HepG2 (cell line): Measurements from ENCODE around the gene ENG. TPM values are rescaled to one million over a fixed set of nuclear protein-coding genes. Genes with fewer than 3 reads are reported as not detected.
A peak's percentile ranks its signal among the peaks of the same experiment; 100 is the strongest.

Experiments
- BRF2 ChIP-seq: sonication (generic); formaldehyde crosslinking; IDR thresholded peaks from 2 replicates; pipeline ENCODE4 v1.8.1; 2022; ENCODE audit warnings: mild to moderate bottlenecking, missing genetic modification reagents
- DRAP1 ChIP-seq: IDR thresholded peaks from 2 replicates; pipeline ENCODE4 v1.6.1; 2016; ENCODE audit warnings: missing genetic modification reagents, missing compliant biosample characterization
- GLI4 ChIP-seq: sonication (generic); formaldehyde crosslinking; IDR thresholded peaks from 2 replicates; pipeline ENCODE4 v1.5.1; 2020; ENCODE audit warnings: missing genetic modification reagents, mild to moderate bottlenecking, moderate library complexity, borderline replicate concordance
- KDM6A ChIP-seq: IDR thresholded peaks from 2 replicates; pipeline ENCODE4 v1.6.1; 2016; ENCODE audit warnings: low read depth
- NFE2 ChIP-seq: sonication (generic); formaldehyde crosslinking; IDR thresholded peaks from 2 replicates; pipeline ENCODE4 v1.4.0; 2020; ENCODE audit warnings: missing genetic modification reagents
- THYN1 ChIP-seq: sonication (generic); formaldehyde crosslinking; IDR thresholded peaks from 2 replicates; pipeline ENCODE4 v1.8.1; 2023; ENCODE audit warnings: low read depth, mild to moderate bottlenecking, moderate library complexity, missing genetic modification reagents, borderline replicate concordance
- WIZ ChIP-seq: sonication (generic); formaldehyde crosslinking; IDR thresholded peaks from 2 replicates; pipeline ENCODE4 v1.5.1; 2020; ENCODE audit warnings: mild to moderate bottlenecking, missing genetic modification reagents
- YY1 ChIP-seq: IDR thresholded peaks from 2 replicates; pipeline ENCODE4 v1.6.1; 2011; ENCODE audit warnings: low read length, low read depth, moderate library complexity, mild to moderate bottlenecking; ENCODE audit not compliant: insufficient read depth, insufficient replicate concordance
- ZMYM2 ChIP-seq: sonication (generic); formaldehyde crosslinking; IDR thresholded peaks from 2 replicates; pipeline ENCODE4 v1.8.0; 2022; ENCODE audit warnings: mild to moderate bottlenecking, missing genetic modification reagents
- ZNF264 ChIP-seq: sonication (generic); formaldehyde crosslinking; IDR thresholded peaks from 2 replicates; pipeline ENCODE4 v1.4.0; 2020; ENCODE audit warnings: missing genetic modification reagents
- ZNF510 ChIP-seq: sonication (generic); formaldehyde crosslinking; IDR thresholded peaks from 2 replicates; pipeline ENCODE4 v1.4.0; 2020; ENCODE audit warnings: low read depth, mild to moderate bottlenecking, missing genetic modification reagents
- ZNF589 ChIP-seq: sonication (generic); formaldehyde crosslinking; conservative IDR thresholded peaks from 2 replicates; pipeline ENCODE4 v1.8.0; 2022; ENCODE audit warnings: mild to moderate bottlenecking, moderate library complexity, missing genetic modification reagents
- ZNF780A ChIP-seq: sonication (generic); formaldehyde crosslinking; IDR thresholded peaks from 2 replicates; pipeline ENCODE4 v1.8.0; 2022; ENCODE audit warnings: mild to moderate bottlenecking, missing genetic modification reagents, moderate library complexity
- ZNF788 ChIP-seq: sonication (generic); formaldehyde crosslinking; IDR thresholded peaks from 2 replicates; pipeline ENCODE4 v1.5.0; 2020; ENCODE audit warnings: mild to moderate bottlenecking, missing genetic modification reagents, borderline replicate concordance
- polyA plus RNA-seq, 8 experiments: library from polyadenylated mRNA; depleted of rRNA in 3 of 8; stranded (reverse) in 7 of 8; unstranded in 1 of 8; fragments of >200 nt; fragmentation: Illumina TruSeq in 4 of 8; extraction: Trizol in 4 of 8; gene quantifications; 2 replicates each; pipeline versions ENCODE4 v1.2.1 to v1.2.3, GENCODE V29; 2011 to 2016; ENCODE audit warnings: low read depth in 4 of 8, missing spikeins in 1 of 8, mixed read lengths in 1 of 8; ENCODE audit not compliant: insufficient read depth in 1 of 8
- total RNA-seq, 5 experiments: library from RNA; depleted of rRNA; stranded (reverse); fragments of >200 nt; fragmentation: Illumina TruSeq; extraction: Trizol; gene quantifications; 2 replicates each; pipeline ENCODE4 v1.2.3, GENCODE V29; 2016; ENCODE audit warnings: low read depth in 1 of 5
- TF ChIP-seq, protein P1 (sequence below): sonication (generic); formaldehyde crosslinking; IDR thresholded peaks from 2 replicates; pipeline ENCODE4 v1.5.1; 2020; ENCODE audit warnings: missing genetic modification reagents, mild to moderate bottlenecking, borderline replicate concordance
- TF ChIP-seq, protein P2 (sequence below): sonication (generic); formaldehyde crosslinking; IDR thresholded peaks from 2 replicates; pipeline ENCODE4 v1.5.1; 2020; ENCODE audit warnings: mild to moderate bottlenecking, moderate library complexity, missing genetic modification reagents
- TF ChIP-seq, protein P3 (sequence below): sonication (generic); formaldehyde crosslinking; IDR thresholded peaks from 2 replicates; pipeline ENCODE4 v1.4.0; 2020; ENCODE audit warnings: missing genetic modification reagents, borderline replicate concordance
- TF ChIP-seq, protein P4 (sequence below): sonication (generic); formaldehyde crosslinking; IDR thresholded peaks from 2 replicates; pipeline ENCODE4 v1.9.0; 2021; ENCODE audit warnings: missing genetic modification reagents, mild to moderate bottlenecking, borderline replicate concordance
- TF ChIP-seq, protein P5 (sequence below), 2 experiments: sonication (generic) in 1 of 2; formaldehyde crosslinking in 1 of 2; IDR thresholded peaks; 2 replicates each; pipeline versions ENCODE4 v1.4.0 to v1.6.1; 2018 to 2020; ENCODE audit warnings: missing genetic modification reagents in 2 of 2, borderline replicate concordance in 1 of 2, low read depth in 1 of 2, mild to moderate bottlenecking in 1 of 2, missing biosample characterization in 1 of 2

ENG gene
- total and polyA plus RNA-seq, 2 of the 13 experiments (the other 11 are each of a cell fraction or from before 2014, with no cell fraction given), result 0.02 to 1.1 TPM

- no peak for TF ChIP-seq KDM6A (CRISPR knock-in tag)
- TF ChIP-seq, protein P1, sequence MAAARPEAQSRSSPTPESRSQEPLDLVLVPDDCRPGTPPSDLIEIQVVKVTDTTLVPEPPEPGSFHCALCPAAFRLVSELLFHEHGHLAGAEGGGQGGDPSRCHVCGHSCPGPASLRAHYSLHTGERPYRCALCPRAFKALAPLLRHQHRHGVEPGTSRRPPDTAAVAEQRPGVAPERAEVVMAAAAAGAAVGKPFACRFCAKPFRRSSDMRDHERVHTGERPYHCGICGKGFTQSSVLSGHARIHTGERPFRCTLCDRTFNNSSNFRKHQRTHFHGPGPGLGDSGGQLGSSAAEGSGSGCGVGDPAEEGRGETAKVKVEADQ, result no peak
- TF ChIP-seq DRAP1 (CRISPR knock-in tag), result no peak
- TF ChIP-seq ZNF510 (CRISPR knock-in tag), result no peak
- TF ChIP-seq, protein P2, sequence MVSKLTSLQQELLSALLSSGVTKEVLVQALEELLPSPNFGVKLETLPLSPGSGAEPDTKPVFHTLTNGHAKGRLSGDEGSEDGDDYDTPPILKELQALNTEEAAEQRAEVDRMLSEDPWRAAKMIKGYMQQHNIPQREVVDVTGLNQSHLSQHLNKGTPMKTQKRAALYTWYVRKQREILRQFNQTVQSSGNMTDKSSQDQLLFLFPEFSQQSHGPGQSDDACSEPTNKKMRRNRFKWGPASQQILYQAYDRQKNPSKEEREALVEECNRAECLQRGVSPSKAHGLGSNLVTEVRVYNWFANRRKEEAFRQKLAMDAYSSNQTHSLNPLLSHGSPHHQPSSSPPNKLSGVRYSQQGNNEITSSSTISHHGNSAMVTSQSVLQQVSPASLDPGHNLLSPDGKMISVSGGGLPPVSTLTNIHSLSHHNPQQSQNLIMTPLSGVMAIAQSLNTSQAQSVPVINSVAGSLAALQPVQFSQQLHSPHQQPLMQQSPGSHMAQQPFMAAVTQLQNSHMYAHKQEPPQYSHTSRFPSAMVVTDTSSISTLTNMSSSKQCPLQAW (CRISPR knock-in tag), result no peak
- TF ChIP-seq, protein P3, sequence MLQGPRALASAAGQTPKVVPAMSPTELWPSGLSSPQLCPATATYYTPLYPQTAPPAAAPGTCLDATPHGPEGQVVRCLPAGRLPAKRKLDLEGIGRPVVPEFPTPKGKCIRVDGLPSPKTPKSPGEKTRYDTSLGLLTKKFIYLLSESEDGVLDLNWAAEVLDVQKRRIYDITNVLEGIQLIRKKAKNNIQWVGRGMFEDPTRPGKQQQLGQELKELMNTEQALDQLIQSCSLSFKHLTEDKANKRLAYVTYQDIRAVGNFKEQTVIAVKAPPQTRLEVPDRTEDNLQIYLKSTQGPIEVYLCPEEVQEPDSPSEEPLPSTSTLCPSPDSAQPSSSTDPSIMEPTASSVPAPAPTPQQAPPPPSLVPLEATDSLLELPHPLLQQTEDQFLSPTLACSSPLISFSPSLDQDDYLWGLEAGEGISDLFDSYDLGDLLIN (CRISPR knock-in tag), result no peak
- TF ChIP-seq THYN1 (CRISPR knock-in tag), result no peak
- TF ChIP-seq BRF2 (CRISPR knock-in tag), result no peak
- no peak for TF ChIP-seq ZNF264 (CRISPR knock-in tag)
- TF ChIP-seq ZNF780A (CRISPR knock-in tag), result no peak
- TF ChIP-seq WIZ, result no peak
- TF ChIP-seq GLI4 (CRISPR knock-in tag), result peak; percentile 29; the same call in 1 of the 2 replicates
- no peak for TF ChIP-seq YY1
- no peak for TF ChIP-seq ZNF589
- TF ChIP-seq, protein P4, sequence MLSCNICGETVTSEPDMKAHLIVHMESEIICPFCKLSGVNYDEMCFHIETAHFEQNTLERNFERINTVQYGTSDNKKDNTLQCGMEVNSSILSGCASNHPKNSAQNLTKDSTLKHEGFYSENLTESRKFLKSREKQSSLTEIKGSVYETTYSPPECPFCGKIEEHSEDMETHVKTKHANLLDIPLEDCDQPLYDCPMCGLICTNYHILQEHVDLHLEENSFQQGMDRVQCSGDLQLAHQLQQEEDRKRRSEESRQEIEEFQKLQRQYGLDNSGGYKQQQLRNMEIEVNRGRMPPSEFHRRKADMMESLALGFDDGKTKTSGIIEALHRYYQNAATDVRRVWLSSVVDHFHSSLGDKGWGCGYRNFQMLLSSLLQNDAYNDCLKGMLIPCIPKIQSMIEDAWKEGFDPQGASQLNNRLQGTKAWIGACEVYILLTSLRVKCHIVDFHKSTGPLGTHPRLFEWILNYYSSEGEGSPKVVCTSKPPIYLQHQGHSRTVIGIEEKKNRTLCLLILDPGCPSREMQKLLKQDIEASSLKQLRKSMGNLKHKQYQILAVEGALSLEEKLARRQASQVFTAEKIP, result no peak
- TF ChIP-seq ZNF788 (CRISPR knock-in tag), result peak; percentile 77; the same call in 1 of the 2 replicates
- TF ChIP-seq, protein P5, sequence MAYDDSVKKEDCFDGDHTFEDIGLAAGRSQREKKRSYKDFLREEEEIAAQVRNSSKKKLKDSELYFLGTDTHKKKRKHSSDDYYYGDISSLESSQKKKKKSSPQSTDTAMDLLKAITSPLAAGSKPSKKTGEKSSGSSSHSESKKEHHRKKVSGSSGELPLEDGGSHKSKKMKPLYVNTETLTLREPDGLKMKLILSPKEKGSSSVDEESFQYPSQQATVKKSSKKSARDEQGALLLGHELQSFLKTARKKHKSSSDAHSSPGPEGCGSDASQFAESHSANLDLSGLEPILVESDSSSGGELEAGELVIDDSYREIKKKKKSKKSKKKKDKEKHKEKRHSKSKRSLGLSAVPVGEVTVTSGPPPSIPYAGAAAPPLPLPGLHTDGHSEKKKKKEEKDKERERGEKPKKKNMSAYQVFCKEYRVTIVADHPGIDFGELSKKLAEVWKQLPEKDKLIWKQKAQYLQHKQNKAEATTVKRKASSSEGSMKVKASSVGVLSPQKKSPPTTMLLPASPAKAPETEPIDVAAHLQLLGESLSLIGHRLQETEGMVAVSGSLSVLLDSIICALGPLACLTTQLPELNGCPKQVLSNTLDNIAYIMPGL (CRISPR knock-in tag; IDR thresholded peaks at IDR 0.05; ENCODE audit: borderline replicate concordance in 1 of 2, low read depth in 1 of 2), result peak in 1 of 2 experiments; percentile 12; a peak in 1 of 4 replicates
- TF ChIP-seq ZMYM2 (CRISPR knock-in tag), result peak; percentile 57; the same call in 1 of the 2 replicates
- no peak for TF ChIP-seq NFE2 (CRISPR knock-in tag)
Observed at GRCh38 chr9:127898433-127899127, 44.1 kb upstream of the ENG start (continued).
